ENCODE data around the gene TBC1D5.

DNA sequence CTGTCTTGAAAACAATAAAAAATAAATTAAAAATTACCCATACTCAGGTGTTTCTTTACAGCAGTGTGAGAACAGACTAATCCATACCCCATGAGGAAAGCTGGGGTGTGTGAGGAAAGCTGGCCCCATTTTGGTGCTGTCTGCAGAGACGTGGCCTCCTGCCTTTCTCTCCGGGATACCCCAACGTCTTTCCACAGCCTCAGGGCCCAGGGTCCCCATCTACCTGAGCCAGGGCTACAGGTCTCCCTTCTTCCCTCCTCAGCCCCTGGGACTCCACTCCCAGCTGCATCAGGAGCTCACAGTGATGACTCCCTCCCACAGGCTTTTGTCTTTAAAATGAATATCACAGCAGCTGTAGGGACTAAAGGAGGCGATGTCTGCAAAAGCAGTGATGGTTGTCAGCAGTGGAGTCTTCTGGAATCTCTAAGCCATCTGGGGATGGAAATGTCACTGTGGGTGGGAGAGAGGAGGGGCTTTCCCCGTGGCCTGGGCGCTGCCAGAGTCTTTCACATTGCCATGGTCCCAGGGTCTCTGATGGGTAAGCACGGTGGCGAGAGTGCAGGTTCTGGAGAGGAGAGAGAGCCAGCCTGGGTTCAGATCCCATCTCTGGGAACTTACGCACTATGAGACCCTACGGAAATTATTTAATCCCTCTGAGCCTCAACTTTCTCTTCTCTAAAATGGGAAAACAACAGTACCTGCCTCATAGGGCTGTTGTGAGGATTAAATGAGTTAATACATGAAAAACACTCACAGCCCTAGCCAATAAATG lies 598.4 kb downstream of the TBC1D5 start:
- TF ChIP-seq, protein P1, sequence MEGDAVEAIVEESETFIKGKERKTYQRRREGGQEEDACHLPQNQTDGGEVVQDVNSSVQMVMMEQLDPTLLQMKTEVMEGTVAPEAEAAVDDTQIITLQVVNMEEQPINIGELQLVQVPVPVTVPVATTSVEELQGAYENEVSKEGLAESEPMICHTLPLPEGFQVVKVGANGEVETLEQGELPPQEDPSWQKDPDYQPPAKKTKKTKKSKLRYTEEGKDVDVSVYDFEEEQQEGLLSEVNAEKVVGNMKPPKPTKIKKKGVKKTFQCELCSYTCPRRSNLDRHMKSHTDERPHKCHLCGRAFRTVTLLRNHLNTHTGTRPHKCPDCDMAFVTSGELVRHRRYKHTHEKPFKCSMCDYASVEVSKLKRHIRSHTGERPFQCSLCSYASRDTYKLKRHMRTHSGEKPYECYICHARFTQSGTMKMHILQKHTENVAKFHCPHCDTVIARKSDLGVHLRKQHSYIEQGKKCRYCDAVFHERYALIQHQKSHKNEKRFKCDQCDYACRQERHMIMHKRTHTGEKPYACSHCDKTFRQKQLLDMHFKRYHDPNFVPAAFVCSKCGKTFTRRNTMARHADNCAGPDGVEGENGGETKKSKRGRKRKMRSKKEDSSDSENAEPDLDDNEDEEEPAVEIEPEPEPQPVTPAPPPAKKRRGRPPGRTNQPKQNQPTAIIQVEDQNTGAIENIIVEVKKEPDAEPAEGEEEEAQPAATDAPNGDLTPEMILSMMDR (IDR thresholded peaks at IDR 0.05; ENCODE audit: low read depth, low read length, poor library complexity, severe bottlenecking): no peak
- TF ChIP-seq EZH2phosphoT487 (IDR thresholded peaks at IDR 0.05; ENCODE audit: borderline replicate concordance, low read length): no peak
